PC-3 (cell line): Measurements from ENCODE around the gene TFF2. TPM values are rescaled to one million over a fixed set of nuclear protein-coding genes. Genes with fewer than 3 reads are reported as not detected.
A peak's percentile ranks its signal among the peaks of the same experiment; 100 is the strongest.

Experiments
- ATAC-seq: fragments of 200-7000 bp; cut with Tn5 transposase; 2 replicates; pipeline ENCODE4 v1.9.1; 2020; ENCODE audit warnings: mild to moderate bottlenecking, moderate library complexity
- BruUV-seq: library from RNA; stranded (reverse); fragments of 400-500 nt; replicated peaks from 2 replicates; lab custom pipeline; 2021; lab: Mats Ljungman, UMichigan
- CTCF ChIA-PET: fragments of 300-600 bp; sonication (Branson Sonifier 250); formaldehyde crosslinking; loops from one replicate; lab custom pipeline; 2022; ENCODE audit warnings: antibody characterized with exemption; lab: Charles Lee
- POLR2A ChIA-PET: fragments of 300-600 bp; sonication (Branson Sonifier 250); formaldehyde crosslinking; loops from one replicate; lab custom pipeline; 2022; ENCODE audit warnings: antibody characterized with exemption; ENCODE audit not compliant: unreplicated experiment; lab: Charles Lee
- DNase-seq: peaks from one replicate; pipeline ENCODE4 v3.0.0-alpha.2; 2015
- H2AFZ ChIP-seq: fragments of 300-600 bp; sonication (generic); 2 replicates; pipeline ENCODE4 v1.6.0; 2016; ENCODE audit warnings: antibody characterized with exemption, low read length
- H3F3A ChIP-seq: fragments of 300-600 bp; sonication (generic); one replicate; pipeline ENCODE4 v1.6.0; 2017; ENCODE audit warnings: antibody characterized with exemption, low read length, control low read depth, mild to moderate bottlenecking; ENCODE audit not compliant: unreplicated experiment
- H3K27ac ChIP-seq: fragments of 300-600 bp; sonication (generic); 2 replicates; pipeline ENCODE4 v1.5.1; 2016; ENCODE audit warnings: mild to moderate bottlenecking, low read length
- H3K27me3 ChIP-seq: fragments of 300-600 bp; sonication (generic); 2 replicates; pipeline ENCODE4 v1.6.1; 2016; ENCODE audit warnings: low read length, mixed read lengths
- H3K36me3 ChIP-seq: fragments of 300-600 bp; sonication (generic); 2 replicates; pipeline ENCODE4 v1.6.1; 2016; ENCODE audit warnings: low read depth, mixed run types, low read length, mixed read lengths
- H3K4me1 ChIP-seq: fragments of 300-600 bp; sonication (generic); 2 replicates; pipeline ENCODE4 v1.5.1; 2016; ENCODE audit warnings: low read length; ENCODE audit not compliant: insufficient read depth
- H3K4me2 ChIP-seq: fragments of 300-600 bp; sonication (generic); 2 replicates; pipeline ENCODE4 v1.6.0; 2016; ENCODE audit warnings: low read length
- H3K4me3 ChIP-seq: fragments of 300-600 bp; sonication (generic); 2 replicates; pipeline ENCODE4 v1.5.1; 2016; ENCODE audit warnings: mild to moderate bottlenecking, low read length, mixed read lengths
- H3K79me2 ChIP-seq: fragments of 300-600 bp; sonication (generic); 2 replicates; pipeline ENCODE4 v1.6.1; 2017; ENCODE audit warnings: low read length, mixed read lengths
- H3K9ac ChIP-seq: fragments of 300-600 bp; sonication (generic); 2 replicates; pipeline ENCODE4 v1.6.0; 2016; ENCODE audit warnings: mild to moderate bottlenecking, low read length
- H3K9me2 ChIP-seq: fragments of 300-600 bp; sonication (generic); replicated peaks from 2 replicates; pipeline ENCODE4 v1.6.1; 2016; ENCODE audit warnings: mixed run types, low read length, mixed read lengths
- H3K9me3 ChIP-seq: fragments of 300-600 bp; sonication (generic); 2 replicates; pipeline ENCODE4 v1.6.1; 2016; ENCODE audit warnings: low read length, mixed read lengths
- H4K20me1 ChIP-seq: fragments of 300-600 bp; sonication (generic); 2 replicates; pipeline ENCODE4 v1.6.1; 2016; ENCODE audit warnings: low read length, mixed read lengths
- CTCF ChIP-seq: fragments of 300-600 bp; sonication (generic); conservative IDR thresholded peaks from 2 replicates; pipeline ENCODE4 v1.5.1; 2017; ENCODE audit warnings: antibody characterized with exemption, low read depth, mild to moderate bottlenecking, low read length
- EZH2 ChIP-seq: fragments of 300-600 bp; sonication (generic); IDR thresholded peaks from one replicate; pipeline ENCODE4 v1.6.1; 2017; ENCODE audit warnings: antibody characterized with exemption, mild to moderate bottlenecking, low read length; ENCODE audit not compliant: unreplicated experiment
- EZH2phosphoT487 ChIP-seq: fragments of 300-600 bp; sonication (generic); IDR thresholded peaks from 2 replicates; pipeline ENCODE4 v1.6.1; 2018; ENCODE audit warnings: mild to moderate bottlenecking, antibody characterized with exemption, low read length, borderline replicate concordance
- intact Hi-C: fragments of 100-400 bp; cut with micrococcal nuclease; formaldehyde crosslinking; loops from 2 replicates; pipeline ENCODE4 v1.9.0; 2023
- total RNA-seq: library from RNA; depleted of rRNA; stranded (reverse); fragments of >200 nt; gene quantifications from 2 replicates; pipeline ENCODE4 v1.2.3, GENCODE V29; 2014

TFF2 gene
- total RNA-seq, 1 experiment from 2014 or later, result 21.1 TPM

- POLR2A ChIA-PET, result no interaction called here
- Histone ChIP-seq H3K9me3 (peaks cover under 1% of the 10 kb centered on the region; the same call in 1 of the 2 replicates), H3K9me2 (no peaks in the 10 kb centered on the region), H3K27ac (peak overlapping the region; percentile 97), H3K36me3 (no peaks in the 10 kb centered on the region), H3K4me2 (no peak overlapping the region), H3K4me1 (peaks cover 31% of the 10 kb centered on the region), H4K20me1 (no peaks in the 10 kb centered on the region), H3K27me3 (no peaks in the 10 kb centered on the region), H2AFZ (no peak overlapping the region), H3F3A (no peaks in the 10 kb centered on the region), H3K4me3 (no peak overlapping the region), H3K79me2 (no peaks in the 10 kb centered on the region), H3K9ac (no peak overlapping the region)
- CTCF ChIA-PET, result no interaction called here
- intact Hi-C loops, result no loop called here
- no TSS peak for BruUV-seq
- ATAC-seq (no peak), DNase-seq (peak; percentile 25)
- TF ChIP-seq CTCF (peak; percentile 72), EZH2 (no peak)
Measured at GRCh38 chr21:42360317-42360716, 9.5 kb upstream of the TFF2 start.

- ATAC-seq (no peak), DNase-seq (no peak)
- Histone ChIP-seq H3K9me3 (peaks cover 9% of the 10 kb centered on the region; the same call in 1 of the 2 replicates), H3K27me3 (no peaks in the 10 kb centered on the region), H3K9me2 (no peaks in the 10 kb centered on the region), H2AFZ (no peak overlapping the region), H3K4me2 (no peak overlapping the region), H3K4me3 (no peak overlapping the region), H3F3A (no peaks in the 10 kb centered on the region), H3K36me3 (no peaks in the 10 kb centered on the region), H4K20me1 (no peaks in the 10 kb centered on the region), H3K9ac (no peak overlapping the region), H3K79me2 (no peaks in the 10 kb centered on the region), H3K27ac (no peak overlapping the region), H3K4me1 (peaks cover 19% of the 10 kb centered on the region)
- BruUV-seq, result no TSS peak
- POLR2A ChIA-PET, result no interaction called here
- intact Hi-C loops, result no loop called here
- CTCF ChIA-PET, result interaction anchor here (0.6 kb wide), 1 partner anchor 50 kb away, joined by 5 read pairs; no protein-coding TSS in a partner anchor
- TF ChIP-seq CTCF (no peak), EZH2phosphoT487 (no peak), EZH2 (no peak)
Measured at GRCh38 chr21:42358937-42359336, 8.1 kb upstream of the TFF2 start.

- CTCF ChIA-PET, result no interaction called here
Measured at GRCh38 chr21:42358261-42358660, 7.5 kb upstream of the TFF2 start.

More at GRCh38 chr21:42358261-42358660, 7.5 kb upstream of the TFF2 start:
- Histone ChIP-seq H2AFZ (no peak overlapping the region), H3K79me2 (no peaks in the 10 kb centered on the region), H3K4me2 (no peak overlapping the region), H4K20me1 (no peaks in the 10 kb centered on the region), H3F3A (no peaks in the 10 kb centered on the region), H3K9me3 (peaks cover 9% of the 10 kb centered on the region; the same call in 1 of the 2 replicates), H3K27me3 (no peaks in the 10 kb centered on the region), H3K9ac (no peak overlapping the region), H3K4me1 (peaks cover 12% of the 10 kb centered on the region), H3K9me2 (no peaks in the 10 kb centered on the region), H3K27ac (no peak overlapping the region), H3K4me3 (no peak overlapping the region), H3K36me3 (no peaks in the 10 kb centered on the region)
- POLR2A ChIA-PET, result no interaction called here
- no TSS peak for BruUV-seq
- intact Hi-C loops, result no loop called here
- ATAC-seq (no peak), DNase-seq (no peak)
- TF ChIP-seq EZH2 (no peak), CTCF (no peak), EZH2phosphoT487 (no peak)
